Endothelial cell of umbilical vein (primary cell): ENCODE measurements around the gene COL26A1. TPM values are rescaled to one million over a fixed set of nuclear protein-coding genes. Genes with fewer than 3 reads are reported as not detected.

Experiments
- BruUV-seq: library from RNA; stranded (reverse); fragments of 400-500 nt; replicated peaks from 2 replicates; lab custom pipeline; 2021; lab: Mats Ljungman, UMichigan
- CTCF ChIA-PET: fragments of 300-600, 350-600 bp; sonication (Branson Sonifier 250); formaldehyde crosslinking; loops from one replicate; lab custom pipeline; 2021; ENCODE audit warnings: antibody characterized with exemption, inconsistent platforms; lab: Charles Lee
- POLR2A ChIA-PET: fragments of 300-600, 350-600 bp; sonication (Branson Sonifier 250); formaldehyde crosslinking; loops from one replicate; lab custom pipeline; 2021; ENCODE audit warnings: antibody characterized with exemption, inconsistent platforms; lab: Charles Lee
- DNase-seq: peaks from one replicate; pipeline ENCODE4 v3.0.0-alpha.2; 2011; ENCODE audit warnings: low read depth, low spot score
- FAIRE-seq: peaks from 2 replicates; lab custom pipeline; 2011; peaks lifted over from hg19 to GRCh38; lab: Jason Lieb, UNC
- H2AFZ ChIP-seq: 2 replicates; pipeline ENCODE4 v1.6.0; 2012; ENCODE audit warnings: low read depth, low read length, control low read depth, inconsistent platforms
- H3K27ac ChIP-seq: 2 replicates; pipeline ENCODE4 v1.5.1; 2011; ENCODE audit warnings: low read depth, mild to moderate bottlenecking, control low read depth, low read length, moderate library complexity; ENCODE audit not compliant: insufficient read depth
- H3K27me3 ChIP-seq, 2 experiments: 2 replicates each; pipeline versions ENCODE4 v1.6.0 to v1.6.1; 2011; ENCODE audit warnings: low read length in 2 of 2, mixed read lengths in 1 of 2; ENCODE audit not compliant: control insufficient read depth in 2 of 2, insufficient read depth in 2 of 2
- H3K36me3 ChIP-seq, 2 experiments: 2 replicates in 1 of 2; 3 replicates in 1 of 2; pipeline ENCODE4 v1.5.1; 2011; ENCODE audit warnings: low read length in 2 of 2, mild to moderate bottlenecking in 1 of 2, moderate library complexity in 1 of 2; ENCODE audit not compliant: control insufficient read depth in 2 of 2, insufficient read depth in 2 of 2; ENCODE audit errors: extremely low read depth in 1 of 2
- H3K4me1 ChIP-seq: 3 replicates; pipeline ENCODE4 v1.5.1; 2011; ENCODE audit warnings: mild to moderate bottlenecking, low read length; ENCODE audit not compliant: control insufficient read depth, insufficient read depth; ENCODE audit errors: extremely low read depth
- H3K4me2 ChIP-seq: 2 replicates; pipeline ENCODE4 v1.6.1; 2011; ENCODE audit warnings: low read length, control low read depth, mixed read lengths; ENCODE audit not compliant: insufficient read depth
- H3K4me3 ChIP-seq, 3 experiments: fragments of 200-600 bp in 1 of 3; sonication (generic), shearing (Covaris generic) in 1 of 3; replicated peaks in 1 of 3; 2 replicates each; pipeline ENCODE4 v1.5.1; 2011 to 2016; ENCODE audit warnings: control low read depth in 3 of 3, low read length in 3 of 3, mild to moderate bottlenecking in 2 of 3, inconsistent platforms in 1 of 3, low read depth in 1 of 3, moderate library complexity in 1 of 3; ENCODE audit not compliant: insufficient read depth in 1 of 3
- H3K79me2 ChIP-seq: 2 replicates; pipeline ENCODE4 v1.6.0; 2012; ENCODE audit warnings: low read length, inconsistent platforms; ENCODE audit not compliant: control insufficient read depth, insufficient read depth
- H3K9ac ChIP-seq: replicated peaks from 2 replicates; pipeline ENCODE3; 2011; ENCODE audit warnings: low read length, control low read depth; ENCODE audit not compliant: insufficient read depth; ENCODE audit errors: extremely low read depth
- H3K9me1 ChIP-seq: replicated peaks from 3 replicates; pipeline ENCODE4 v1.6.0; 2011; ENCODE audit warnings: mild to moderate bottlenecking, low read length; ENCODE audit not compliant: control insufficient read depth, insufficient read depth; ENCODE audit errors: extremely low read depth
- H3K9me3 ChIP-seq: replicated peaks from 2 replicates; pipeline ENCODE4 v1.5.1; 2012; ENCODE audit warnings: low read length, inconsistent platforms; ENCODE audit not compliant: control insufficient read depth, insufficient read depth
- H4K20me1 ChIP-seq: replicated peaks from 2 replicates; pipeline ENCODE3; 2011; ENCODE audit warnings: mild to moderate bottlenecking, low read length; ENCODE audit not compliant: control insufficient read depth, insufficient read depth; ENCODE audit errors: extremely low read depth
- EZH2 ChIP-seq: IDR thresholded peaks from 2 replicates; pipeline ENCODE4 v1.6.1; 2012; ENCODE audit warnings: borderline replicate concordance, low read depth, mild to moderate bottlenecking, moderate library complexity, low read length, inconsistent platforms; ENCODE audit not compliant: severe bottlenecking
- FOS ChIP-seq: IDR thresholded peaks from 2 replicates; pipeline ENCODE4 v1.6.1; 2011; ENCODE audit warnings: mild to moderate bottlenecking, low read length, moderate library complexity, borderline replicate concordance; ENCODE audit not compliant: insufficient read depth
- GATA2 ChIP-seq: IDR thresholded peaks from 2 replicates; pipeline ENCODE4 v1.7.0; 2011; ENCODE audit warnings: low read depth, mild to moderate bottlenecking, moderate library complexity, mixed read lengths, low read length; ENCODE audit not compliant: insufficient read length, insufficient read depth
- MYC ChIP-seq: IDR thresholded peaks from one replicate; pipeline ENCODE4 v1.6.1; 2011; ENCODE audit warnings: mild to moderate bottlenecking, low read depth, low read length
- POLR2A ChIP-seq: IDR thresholded peaks from 2 replicates; pipeline ENCODE4 v1.6.1; 2012; ENCODE audit warnings: low read depth, mild to moderate bottlenecking, control low read depth, low read length
- POLR2AphosphoS5 ChIP-seq: IDR thresholded peaks from 2 replicates; pipeline ENCODE4 v1.6.1; 2012; ENCODE audit warnings: low read depth, mild to moderate bottlenecking, control low read depth, low read length, moderate library complexity; ENCODE audit not compliant: insufficient read depth
- dilution Hi-C: fragments of 300-500 bp; cut with MboI; formaldehyde crosslinking; loops from one replicate; pipeline ENCODE4 v1.15.0; 2019; ENCODE audit warnings: low sequenced_read_pairs; ENCODE audit not compliant: extremely low pct_ligation_motif_present
- intact Hi-C: fragments of 100-400 bp; cut with micrococcal nuclease; formaldehyde crosslinking; loops from one replicate; pipeline ENCODE4 v1.10.0; 2022
- polyA plus RNA-seq, 4 experiments: library from polyadenylated mRNA; depleted of rRNA in 3 of 4; stranded (reverse) in 3 of 4; unstranded in 1 of 4; fragments of >200 nt; gene quantifications; 2 replicates each; pipeline versions ENCODE4 v1.2.1 to v1.2.3, GENCODE V29; 2011 to 2012; ENCODE audit warnings: missing spikeins in 1 of 4
- total RNA-seq: library from RNA; stranded (reverse); gene quantifications from 2 replicates; pipeline ENCODE4 v1.2.3, GENCODE V29; 2021
- TF ChIP-seq, protein P1 (sequence below), 2 donors: IDR thresholded peaks; 1 replicate in 1 of 2; 2 replicates in 1 of 2; pipeline ENCODE4 v1.5.1; 2011; ENCODE audit warnings: low read length in 2 of 2, mild to moderate bottlenecking in 2 of 2, moderate library complexity in 2 of 2, control low read depth in 1 of 2, inconsistent platforms in 1 of 2, low read depth in 1 of 2; ENCODE audit not compliant: insufficient read depth in 1 of 2; ENCODE audit errors: extremely low read depth in 1 of 2

COL26A1 gene
- total and polyA plus RNA-seq, 2 donors (not counting 3 experiments of a cell fraction or from before 2014, with no cell fraction given), result not detected

GRCh38 chr7:101465131-101465530 is 102.5 kb downstream of the COL26A1 start:
- Histone ChIP-seq H3K9me1 (no peaks in the 10 kb centered on the region), H2AFZ (no peak overlapping the region), H3K9ac (no peak overlapping the region), H3K4me3 (no peak overlapping the region), H3K27me3 (no peaks in the 10 kb centered on the region), H3K27ac (no peak overlapping the region), H3K4me2 (no peak overlapping the region), H4K20me1 (no peaks in the 10 kb centered on the region), H3K9me3 (no peaks in the 10 kb centered on the region), H3K4me1 (no peaks in the 10 kb centered on the region), H3K79me2 (no peaks in the 10 kb centered on the region), H3K36me3 (no peaks in the 10 kb centered on the region)
- DNase-seq (no peak), FAIRE-seq (no peak)
- POLR2A ChIA-PET, result no interaction called here
- TF ChIP-seq POLR2AphosphoS5 (no peak), MYC (no peak), GATA2 (no peak), POLR2A (no peak), FOS (no peak), EZH2 (no peak)
- TF ChIP-seq, protein P1, sequence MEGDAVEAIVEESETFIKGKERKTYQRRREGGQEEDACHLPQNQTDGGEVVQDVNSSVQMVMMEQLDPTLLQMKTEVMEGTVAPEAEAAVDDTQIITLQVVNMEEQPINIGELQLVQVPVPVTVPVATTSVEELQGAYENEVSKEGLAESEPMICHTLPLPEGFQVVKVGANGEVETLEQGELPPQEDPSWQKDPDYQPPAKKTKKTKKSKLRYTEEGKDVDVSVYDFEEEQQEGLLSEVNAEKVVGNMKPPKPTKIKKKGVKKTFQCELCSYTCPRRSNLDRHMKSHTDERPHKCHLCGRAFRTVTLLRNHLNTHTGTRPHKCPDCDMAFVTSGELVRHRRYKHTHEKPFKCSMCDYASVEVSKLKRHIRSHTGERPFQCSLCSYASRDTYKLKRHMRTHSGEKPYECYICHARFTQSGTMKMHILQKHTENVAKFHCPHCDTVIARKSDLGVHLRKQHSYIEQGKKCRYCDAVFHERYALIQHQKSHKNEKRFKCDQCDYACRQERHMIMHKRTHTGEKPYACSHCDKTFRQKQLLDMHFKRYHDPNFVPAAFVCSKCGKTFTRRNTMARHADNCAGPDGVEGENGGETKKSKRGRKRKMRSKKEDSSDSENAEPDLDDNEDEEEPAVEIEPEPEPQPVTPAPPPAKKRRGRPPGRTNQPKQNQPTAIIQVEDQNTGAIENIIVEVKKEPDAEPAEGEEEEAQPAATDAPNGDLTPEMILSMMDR (IDR thresholded peaks at IDR 0.05; ENCODE audit: extremely low read depth in 1 of 2, insufficient read depth in 1 of 2, low read depth in 1 of 2, low read length in 2 of 2), result no peak
- BruUV-seq, result no TSS peak
- CTCF ChIA-PET, result no interaction called here
- intact Hi-C loops, result no loop called here
- dilution Hi-C loops, result no loop called here
